OCI-M2 (cell line): ENCODE measurements around the gene CCDC28A.
"Not testable (repeated sequence)": the region's sequence is repeated elsewhere in the genome, so short reads cannot be mapped to it uniquely, and the experiment has no call there.

Experiments
- DNase-seq: peaks from one replicate; lab custom pipeline; 2025; ENCODE audit not compliant: unreplicated experiment; lab: John Stamatoyannopoulos, UW

Gene CCDC28A

DNA sequence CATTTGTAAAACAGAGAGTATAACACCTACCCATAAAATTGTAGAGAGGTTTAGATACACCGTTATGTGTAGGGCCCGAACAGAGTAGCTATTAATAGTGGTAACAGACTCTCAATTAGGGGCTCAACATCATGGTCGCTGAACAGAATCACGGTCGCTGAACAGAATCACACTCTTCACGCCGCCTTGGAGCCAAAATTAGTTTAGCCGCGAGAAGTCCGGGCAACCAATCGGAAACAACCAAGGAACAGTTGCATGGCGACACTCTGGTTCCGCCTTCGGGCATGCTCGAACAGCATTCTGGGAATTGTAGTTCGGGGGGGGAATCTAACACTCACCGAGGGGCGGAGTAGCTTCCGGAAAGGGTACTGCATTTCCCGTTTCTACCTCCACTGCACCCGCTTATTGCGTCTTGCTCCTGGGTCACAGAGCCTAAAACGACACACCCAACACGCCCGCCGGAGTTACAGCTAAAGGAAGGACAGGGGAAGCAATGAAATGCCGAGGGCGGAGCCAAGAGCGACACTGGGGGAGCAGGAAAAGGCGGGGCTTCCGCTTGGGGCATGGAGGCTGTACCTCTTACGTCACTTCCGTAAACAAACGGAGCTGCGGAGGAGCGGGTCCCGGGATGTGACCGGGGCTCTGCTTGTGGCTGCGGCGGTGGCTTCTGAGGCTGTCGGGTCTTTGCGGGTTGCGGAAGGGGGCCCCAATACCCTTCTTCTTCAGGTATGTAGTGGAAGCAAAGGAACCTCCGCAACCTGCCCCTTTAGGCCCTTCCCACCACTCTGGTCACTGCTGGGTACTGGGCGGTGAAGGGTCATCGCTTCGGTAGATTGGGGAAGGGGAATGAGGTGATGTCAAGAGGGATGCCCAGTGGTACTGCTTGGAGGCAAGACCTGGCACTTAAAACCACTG is at the start of gene CCDC28A:
Gene CCDC28A (plus strand): TSS at position 593 of the 915 bp plus-strand sequence. CDS start 2,352 bp downstream, outside the sequence.
- peak; percentile 96 for DNase-seq

DNA sequence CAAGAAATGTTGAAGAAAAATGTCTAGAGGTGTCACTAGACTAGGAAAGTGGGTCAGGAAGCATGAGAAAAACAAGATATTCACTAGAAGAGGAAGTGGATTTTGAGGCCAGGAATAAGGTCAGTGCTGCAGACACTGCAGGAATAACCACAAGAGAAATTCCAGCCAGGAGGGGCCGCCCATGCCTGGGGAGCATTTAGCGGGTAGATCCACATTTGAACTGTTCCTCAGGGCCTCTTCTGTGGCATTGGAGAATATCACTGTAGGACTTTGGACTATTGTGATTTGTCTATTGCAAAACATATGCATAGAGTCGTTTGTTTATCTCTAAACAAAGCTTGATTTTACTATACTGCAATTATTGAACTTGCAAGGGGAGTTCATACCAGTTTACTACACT is 49.6 kb upstream of the CCDC28A start:
- no peak for DNase-seq

- DNase-seq = no peak
These were observed 47.4 kb upstream of the CCDC28A start for GRCh38 chr6:138726066-138726756.

- DNase-seq = no peak
These were observed 46.8 kb upstream of the CCDC28A start for GRCh38 chr6:138726757-138727097.

DNA sequence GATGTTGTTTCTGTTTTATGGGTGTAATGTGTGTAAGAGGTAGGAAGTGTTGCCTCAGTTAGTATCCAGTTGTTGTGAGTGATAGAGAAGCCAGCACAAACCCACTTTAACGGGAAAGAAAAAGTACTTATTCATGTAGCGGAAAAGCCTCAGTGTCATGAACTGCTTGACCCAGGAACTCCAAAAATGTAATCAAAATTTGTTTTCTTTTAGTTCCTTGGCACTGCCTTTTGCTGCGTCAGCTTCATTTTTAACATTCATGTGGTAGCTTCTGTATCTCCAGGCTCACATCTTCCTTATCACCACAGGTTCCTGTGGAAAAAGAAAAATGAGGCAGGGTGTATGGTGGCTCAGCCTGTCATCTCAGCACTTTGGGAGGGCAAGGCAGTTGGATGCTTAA is 46.4 kb upstream of the CCDC28A start:
- DNase-seq = no peak

DNA sequence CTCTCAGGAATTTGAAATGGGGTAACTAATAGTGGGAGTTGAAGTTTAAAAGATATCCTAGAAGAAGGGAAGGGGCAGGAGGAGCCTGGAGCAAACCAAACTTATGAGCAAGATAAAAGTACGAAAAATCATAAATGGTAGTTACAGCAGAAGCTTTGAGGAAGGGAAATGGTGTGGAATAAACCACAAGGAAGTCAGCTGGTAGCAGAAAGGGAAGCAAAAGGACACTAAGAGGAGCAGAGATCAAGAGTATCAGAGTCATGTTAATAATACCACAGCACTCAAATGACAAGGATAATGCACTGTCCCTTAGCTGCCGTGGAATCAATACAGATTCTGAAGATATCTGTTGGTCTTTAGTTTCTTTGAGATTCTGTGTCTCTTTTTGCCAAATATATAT is 44.9 kb upstream of the CCDC28A start:
- no peak for DNase-seq

DNA sequence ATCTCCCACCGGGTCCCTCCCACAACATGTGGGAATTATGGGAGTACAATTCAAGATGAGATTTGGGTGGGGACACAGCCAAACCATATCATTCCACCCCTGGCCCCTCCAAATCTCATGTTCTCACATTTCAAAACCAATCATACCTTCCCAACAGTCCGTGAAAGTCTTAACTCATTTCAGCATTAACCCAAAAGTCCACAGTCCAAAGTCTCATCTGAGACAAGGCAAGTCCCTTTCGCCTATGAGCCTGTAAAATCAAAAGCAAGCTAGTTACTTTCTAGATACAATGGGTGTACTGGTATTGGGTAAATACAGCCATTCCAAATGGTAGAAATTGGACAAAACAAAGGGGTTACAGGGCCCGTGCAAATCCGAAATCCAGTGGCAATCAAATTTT is 43.5 kb upstream of the CCDC28A start:
- DNase-seq = not testable (repeated sequence)

- DNase-seq = no peak
These were observed 39.0 kb upstream of the CCDC28A start for GRCh38 chr6:138734585-138734984.

DNA sequence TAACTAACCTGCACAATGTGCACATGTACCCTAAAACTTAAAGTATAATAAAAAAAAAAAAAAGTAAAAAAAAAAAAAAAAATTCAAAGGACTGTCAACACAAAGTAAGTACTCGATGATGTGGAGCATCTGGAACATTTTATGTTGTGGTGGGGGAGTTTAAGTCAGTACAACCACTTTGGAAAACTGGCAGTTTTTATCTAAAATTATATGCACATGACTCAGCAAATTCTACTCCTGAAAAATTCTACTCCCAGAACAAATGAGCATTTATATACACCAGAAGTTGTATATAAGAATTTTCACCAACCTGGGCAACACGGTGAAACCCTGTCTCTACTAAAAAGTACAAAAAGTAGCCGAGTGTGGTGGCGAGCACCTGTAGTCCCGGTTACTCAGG is 36.9 kb upstream of the CCDC28A start:
- DNase-seq = no peak

GRCh38 chr6:138752017-138752416 is 21.6 kb upstream of the CCDC28A start:
- DNase-seq = no peak

- no peak for DNase-seq
These were observed 16.4 kb upstream of the CCDC28A start for GRCh38 chr6:138757136-138757535.

DNA sequence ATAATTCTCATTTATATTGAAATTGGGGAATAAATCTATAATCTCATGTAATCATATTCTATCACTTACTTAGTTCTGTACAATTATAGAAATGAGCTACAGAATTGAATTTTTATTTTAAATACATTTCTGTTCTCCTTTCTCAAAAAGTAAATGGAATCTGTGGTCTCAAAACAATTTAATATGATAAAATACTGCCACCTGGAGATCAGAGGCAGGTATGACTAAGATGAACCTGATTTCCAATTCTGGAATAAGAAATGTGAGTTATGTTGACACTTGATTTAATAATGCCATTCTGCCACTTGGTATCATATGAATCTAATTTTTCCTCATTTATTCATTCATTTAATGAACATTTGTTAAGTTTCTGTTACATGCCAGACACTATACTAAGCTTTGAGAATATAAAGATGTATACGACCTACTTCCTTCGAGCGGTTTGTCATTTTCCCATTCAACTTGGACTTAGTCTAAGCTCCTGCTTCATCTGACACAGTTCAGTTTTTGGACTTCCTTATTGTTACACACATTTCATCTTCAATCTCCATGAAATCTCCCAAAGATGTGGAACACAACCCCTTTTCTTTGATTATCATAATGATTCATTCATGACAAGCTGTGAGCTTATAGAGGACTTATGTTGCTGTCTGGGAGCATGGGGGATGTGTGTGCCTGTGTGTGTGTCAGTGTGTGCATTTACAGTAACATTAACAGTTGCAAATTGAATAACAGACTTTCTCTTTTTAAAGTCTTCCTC is 7.5 kb upstream of the CCDC28A start:
- no peak for DNase-seq

- DNase-seq = no peak
These were observed 4.4 kb upstream of the CCDC28A start for GRCh38 chr6:138769102-138769676.

DNA sequence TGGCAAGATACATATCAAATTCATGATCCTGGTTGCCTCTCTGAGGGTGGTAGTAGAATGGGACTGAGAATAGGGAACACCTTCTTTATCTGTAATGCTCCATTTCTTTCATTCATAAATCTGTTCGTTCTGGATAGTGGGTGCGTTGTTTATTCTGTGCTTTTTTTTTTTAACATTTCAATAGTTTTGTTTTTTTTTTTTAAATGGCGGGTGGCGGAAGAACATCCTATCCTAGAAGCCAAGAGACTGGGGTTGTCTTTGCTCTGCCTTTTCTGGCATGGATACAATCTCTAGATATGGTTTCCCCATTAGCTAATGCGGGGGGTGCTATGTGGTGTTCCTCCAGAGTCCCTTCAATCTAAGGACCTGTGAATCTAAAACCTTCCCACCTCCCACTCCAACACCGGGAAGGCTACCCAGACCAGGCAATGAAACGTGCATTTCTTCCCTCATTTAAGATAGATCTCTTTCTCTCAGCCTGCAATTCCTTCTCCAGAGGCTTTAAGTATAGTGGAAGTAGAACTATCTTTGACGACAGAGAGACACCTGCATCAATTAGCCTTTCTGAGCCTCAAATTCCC is 883 bp upstream of the CCDC28A start:
- no peak for DNase-seq

- no peak for DNase-seq
These were observed 801 bp downstream of the CCDC28A start for GRCh38 chr6:138774370-138774769.

- DNase-seq = no peak
These were observed 3.1 kb downstream of the CCDC28A start for GRCh38 chr6:138776659-138777058.

DNA sequence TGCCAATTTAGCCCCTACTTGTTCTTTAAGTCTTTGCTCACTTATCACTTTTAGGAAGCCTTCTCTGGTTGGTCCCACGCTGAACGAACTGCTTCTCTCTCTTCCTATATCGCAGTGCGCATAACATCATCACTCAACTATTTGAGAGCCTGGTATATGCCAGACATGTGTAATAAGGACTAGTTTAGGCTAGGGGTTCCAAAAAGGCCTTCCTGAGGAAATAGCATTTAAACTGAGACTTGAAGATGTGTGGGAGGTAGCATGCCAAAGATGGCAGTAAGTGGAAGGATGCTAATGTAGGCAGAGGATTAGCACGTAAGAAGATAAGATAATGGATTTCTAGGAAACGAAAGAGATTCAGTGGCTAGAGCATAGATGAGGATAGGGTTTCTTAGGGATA is 4.8 kb downstream of the CCDC28A start:
- no peak for DNase-seq

- DNase-seq = no peak
These were observed 8.7 kb downstream of the CCDC28A start for GRCh38 chr6:138782243-138782642.

DNA sequence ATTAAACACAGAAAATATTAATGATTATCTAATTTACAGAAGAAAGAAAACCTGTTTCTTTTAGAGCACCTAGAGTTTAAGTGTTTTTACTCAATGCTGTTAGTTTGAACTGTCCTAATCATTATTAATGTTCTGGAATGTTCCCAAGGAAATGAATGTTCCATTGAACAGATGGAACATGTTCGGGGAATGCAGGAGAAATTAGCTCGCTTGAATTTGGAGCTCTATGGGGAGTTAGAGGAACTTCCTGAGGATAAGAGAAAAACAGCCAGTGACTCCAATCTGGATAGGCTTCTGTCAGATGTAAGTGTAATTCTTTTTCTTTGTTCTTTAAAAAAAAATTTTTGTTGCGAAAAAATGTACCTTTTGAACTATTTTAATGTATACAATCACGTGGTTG is 11.5 kb downstream of the CCDC28A start:
- no peak for DNase-seq

DNA sequence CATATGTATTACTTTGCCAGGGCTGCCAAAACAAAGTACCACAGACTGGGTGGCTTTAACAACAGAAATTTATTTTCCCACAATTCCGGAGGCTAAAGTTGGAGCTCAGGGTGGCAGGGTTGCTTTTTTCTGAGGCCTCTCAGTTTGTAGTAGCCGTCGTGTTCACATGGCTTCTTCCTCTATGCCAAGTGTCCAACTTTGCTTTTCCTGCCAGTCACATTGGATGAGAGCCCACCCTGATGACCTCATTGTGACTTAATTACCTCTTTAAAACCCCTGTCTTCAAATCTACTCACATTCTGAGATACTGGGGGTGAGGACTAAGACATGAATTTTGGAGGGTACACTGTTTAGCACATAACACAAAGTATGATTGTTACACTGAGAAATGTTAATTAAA is 12.4 kb downstream of the CCDC28A start:
- DNase-seq = no peak

GRCh38 chr6:138787138-138787537 is 13.6 kb downstream of the CCDC28A start:
- DNase-seq = no peak
